ENCODE measurements around the gene DTNB. TPM values are rescaled to one million over a fixed set of nuclear protein-coding genes. Genes with fewer than 3 reads are reported as not detected.
A peak's percentile ranks its signal among the peaks of the same experiment; 100 is the strongest.

Gene DTNB
- total RNA-seq, 2 donors from 2014 or later, result 5.0 to 6.9 TPM

GRCh38 chr2:25333981-25334380 is 339.4 kb downstream of the DTNB start:
- intact Hi-C loops (cut with DNase I, micrococcal nuclease), result no loop called here
- no peak for DNase-seq
- no peak for ATAC-seq

- intact Hi-C loops (cut with DNase I, micrococcal nuclease), result no loop called here
- DNase-seq (peak in 1 of 2 donors; percentile 32), ATAC-seq (peak; percentile 76)
These were observed 340.8 kb downstream of the DTNB start for GRCh38 chr2:25332571-25332970.

- ATAC-seq (no peak), DNase-seq (no peak)
- intact Hi-C loops (cut with DNase I, micrococcal nuclease), result no loop called here
These were observed 341.6 kb downstream of the DTNB start for GRCh38 chr2:25331686-25332365.

GRCh38 chr2:25330937-25331336 is 342.4 kb downstream of the DTNB start:
- DNase-seq (no peak), ATAC-seq (no peak)
- intact Hi-C loops (cut with DNase I, micrococcal nuclease), result no loop called here

GRCh38 chr2:25330273-25330672 is 343.1 kb downstream of the DTNB start:
- DNase-seq (no peak), ATAC-seq (no peak)
- intact Hi-C loops (cut with DNase I, micrococcal nuclease), result no loop called here

- DNase-seq (no peak), ATAC-seq (no peak)
- intact Hi-C loops (cut with DNase I, micrococcal nuclease), result no loop called here
These were observed 345.0 kb downstream of the DTNB start for GRCh38 chr2:25328152-25329085.

Small RNA genes lying within 50 kb of the gene (microRNA-seq; reads per million reads assigned to microRNA genes)
- gene MIR1301, result 90.7 to 147 reads per million in 2 donors

Other genes with a start within 250 kb of the DTNB start
- 10 to 100 TPM; 30.7 to 33.8 TPM for gene ASXL2, start 204.9 kb upstream of the DTNB start, total RNA-seq